GM19043 (cell line): ENCODE measurements around the gene FAM149A.

ENCODE experiments used
- ATAC-seq: cut with Tn5 transposase; IDR thresholded peaks from one replicate; pipeline ENCODE4 v1.9.1; 2021; ENCODE audit warnings: low read depth; ENCODE audit not compliant: unreplicated experiment

FAM149A gene

DNA sequence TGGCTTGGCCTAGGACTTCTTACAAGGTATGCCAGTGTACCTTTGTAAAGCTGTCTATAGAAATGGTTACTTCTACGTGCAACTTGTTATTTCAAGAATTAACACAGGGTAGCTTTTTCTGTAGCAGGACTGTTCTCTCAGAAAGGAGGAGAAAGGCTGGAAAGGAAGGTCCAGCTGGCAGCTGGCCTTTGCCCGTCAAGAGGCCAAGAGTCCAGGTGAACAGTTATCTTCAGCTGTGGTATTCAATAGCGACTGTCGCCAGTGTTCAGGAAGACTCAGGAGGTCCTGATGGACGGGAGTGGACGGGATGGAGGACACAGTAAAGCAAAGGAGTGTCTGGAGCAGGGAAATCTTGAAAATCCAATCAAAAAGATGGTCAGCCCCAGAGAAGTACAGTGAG is 91.6 kb downstream of the FAM149A start:
- ATAC-seq, result no peak

DNA sequence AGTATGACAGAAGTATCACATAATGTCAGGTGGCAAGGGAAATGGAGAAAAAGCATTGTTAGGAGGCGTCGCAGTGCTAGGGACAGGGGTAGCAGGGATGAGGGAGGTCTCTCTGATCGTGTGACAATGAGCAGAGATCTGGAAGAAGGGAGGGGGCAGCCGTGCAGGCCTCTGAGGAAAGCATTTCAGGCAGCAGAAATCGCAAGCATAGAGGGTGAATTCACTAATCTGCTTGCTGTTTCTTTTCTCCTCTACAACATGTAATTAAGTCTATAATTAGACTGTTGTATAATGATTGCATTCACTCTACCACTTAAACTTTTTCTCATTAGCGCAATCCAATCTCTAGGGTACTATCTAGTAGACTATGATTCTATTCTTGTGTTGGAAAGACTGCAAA is 96.0 kb downstream of the FAM149A start:
- no peak for ATAC-seq

DNA sequence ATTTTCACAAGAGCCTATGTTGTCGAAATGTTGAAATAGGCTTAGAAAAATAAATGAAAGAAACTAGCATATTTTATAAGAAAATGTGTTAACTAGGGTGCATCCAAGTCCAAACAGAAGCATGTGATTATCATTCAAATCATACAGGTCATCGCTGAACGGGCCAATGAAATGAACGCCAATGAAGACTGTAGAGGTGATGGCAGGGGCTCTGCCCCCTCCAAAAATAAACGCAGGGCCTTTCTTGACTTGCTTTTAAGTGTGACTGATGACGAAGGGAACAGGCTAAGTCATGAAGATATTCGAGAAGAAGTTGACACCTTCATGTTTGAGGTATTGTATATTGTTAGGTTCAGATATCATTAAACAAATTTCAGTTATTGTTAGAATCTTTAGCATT is 96.5 kb downstream of the FAM149A start:
- no peak for ATAC-seq

DNA sequence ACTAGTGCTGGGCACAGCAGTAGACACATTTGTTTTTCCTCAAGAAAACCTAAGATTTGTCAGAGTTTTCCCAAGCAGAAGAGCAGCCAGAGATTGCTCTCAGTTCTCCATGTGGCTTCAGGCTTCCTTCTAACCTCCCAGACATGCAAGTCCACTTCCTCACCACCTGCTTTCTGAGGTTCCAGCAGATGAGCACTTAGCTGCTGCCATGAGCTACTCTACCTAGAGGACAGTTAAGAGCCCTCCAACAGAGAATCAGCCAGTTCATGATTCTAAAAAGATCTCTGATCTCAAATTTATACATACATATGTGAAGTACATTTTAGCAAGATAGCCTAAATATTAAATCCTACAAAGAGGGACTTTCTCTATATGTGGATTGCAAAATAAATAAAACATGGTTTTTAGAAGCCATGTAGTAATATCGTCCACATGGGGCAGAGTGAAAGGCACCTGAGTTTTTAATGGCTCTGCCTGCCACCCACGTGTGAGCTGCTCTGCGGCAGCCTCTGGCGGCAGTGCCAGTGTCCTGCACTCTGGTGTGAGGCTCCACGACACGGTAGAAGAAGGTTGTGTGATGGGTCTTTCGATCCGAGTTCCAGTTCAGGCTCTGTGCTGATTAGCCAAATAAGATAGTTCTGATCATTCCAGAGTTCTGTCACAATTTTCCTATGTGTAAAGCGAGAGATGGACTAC is 97.2 kb downstream of the FAM149A start:
- ATAC-seq, result no peak

DNA sequence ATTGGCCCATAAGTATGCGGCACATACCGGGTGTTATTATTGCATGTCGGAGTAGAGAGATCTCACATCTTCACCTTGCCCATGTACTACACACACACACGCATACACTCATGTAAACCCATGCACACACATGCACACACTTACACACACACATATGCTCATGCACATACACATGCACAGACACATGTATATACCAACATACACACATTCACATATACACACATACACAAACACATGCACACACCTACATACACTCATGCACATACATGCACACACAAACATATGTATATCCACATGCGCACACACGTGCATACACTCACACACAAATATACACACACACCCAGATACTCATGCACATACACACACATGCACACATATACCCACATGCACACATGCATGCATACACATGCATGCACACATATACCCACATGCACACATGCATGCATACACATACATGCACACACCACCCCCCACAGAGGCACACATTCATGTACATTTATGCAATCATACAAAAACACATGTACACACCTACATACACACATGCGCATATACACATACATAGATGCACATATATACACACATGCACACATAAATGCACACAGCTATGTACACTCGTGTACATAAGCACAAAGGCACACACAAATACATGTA is 98.1 kb downstream of the FAM149A start:
- no peak for ATAC-seq

DNA sequence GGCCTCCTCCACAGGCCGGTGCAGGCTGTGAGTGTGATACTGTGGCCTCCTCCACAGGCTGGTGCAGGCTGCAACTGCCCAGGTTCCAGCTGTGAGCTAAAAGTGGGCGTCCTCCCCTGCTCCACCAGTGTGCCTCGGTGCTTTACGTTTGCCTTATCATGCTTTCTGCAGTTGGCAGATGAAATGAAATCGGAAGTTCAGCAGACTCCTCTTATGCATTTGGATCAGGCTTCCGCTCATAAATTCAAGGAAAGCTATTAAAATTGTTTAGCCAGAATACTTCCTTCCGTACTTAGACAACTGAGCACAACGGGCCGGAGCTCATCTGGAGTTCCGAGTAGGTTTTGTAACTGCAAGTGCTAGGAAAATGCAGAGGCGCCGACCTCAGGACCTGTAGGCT is 98.9 kb downstream of the FAM149A start:
- no peak for ATAC-seq

DNA sequence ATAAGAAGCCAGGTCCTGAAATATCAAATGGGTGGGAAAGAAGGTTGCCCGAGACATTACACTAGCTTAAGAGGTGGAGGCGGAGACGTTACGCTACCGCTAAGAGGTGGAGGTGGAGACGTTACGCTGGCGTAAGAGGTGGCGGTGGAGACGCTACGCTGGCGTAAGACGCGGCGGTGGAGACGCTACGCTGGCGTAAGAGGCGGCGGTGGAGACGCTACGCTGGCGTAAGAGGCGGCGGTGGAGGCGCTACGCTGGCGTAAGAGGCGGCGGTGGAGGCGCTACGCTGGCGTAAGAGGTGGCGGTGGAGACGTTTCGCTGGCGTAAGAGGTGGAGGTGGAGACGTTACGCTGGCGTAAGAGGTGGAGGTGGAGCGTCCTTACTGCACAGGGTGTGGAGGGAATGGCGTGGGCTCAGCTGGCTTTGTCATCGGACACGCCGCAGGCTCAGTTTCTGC is 99.6 kb downstream of the FAM149A start:
- ATAC-seq, result no peak

DNA sequence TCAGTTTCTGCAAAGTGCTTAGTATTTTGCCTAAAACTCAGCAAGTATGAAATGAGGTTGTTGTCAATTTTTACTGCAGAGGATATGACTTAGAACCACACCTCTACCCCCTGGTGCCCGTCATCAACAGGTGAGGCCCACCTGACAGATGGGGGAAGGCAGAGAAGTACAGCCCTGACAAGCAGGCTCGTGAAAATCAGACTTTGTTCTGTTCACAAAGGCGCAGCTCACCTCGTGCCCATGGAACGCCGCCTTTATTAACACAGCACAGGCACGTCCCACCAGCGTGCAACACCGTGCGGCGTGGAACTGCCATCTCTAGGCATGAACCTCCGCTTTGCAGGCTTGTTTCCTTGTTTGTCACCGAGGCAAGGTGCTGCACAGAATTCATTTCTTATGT is 100.2 kb downstream of the FAM149A start:
- ATAC-seq, result no peak

DNA sequence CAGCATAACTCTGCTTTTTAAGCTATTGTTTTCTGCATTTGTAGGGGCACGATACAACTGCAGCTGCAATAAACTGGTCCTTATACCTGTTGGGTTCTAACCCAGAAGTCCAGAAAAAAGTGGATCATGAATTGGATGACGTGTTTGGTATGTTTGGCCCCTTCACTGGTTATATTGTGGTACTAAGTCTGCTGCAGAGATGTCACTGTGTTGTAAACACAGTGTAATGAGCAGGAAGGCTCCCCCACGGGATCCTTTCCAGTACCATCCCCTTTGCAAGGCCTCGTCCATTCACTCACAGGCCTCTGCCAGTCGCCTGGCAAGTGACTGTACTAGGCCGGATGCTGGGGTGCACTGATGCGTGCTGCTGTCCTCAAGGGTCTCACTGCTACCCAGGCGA is 100.7 kb downstream of the FAM149A start:
- no peak for ATAC-seq

DNA sequence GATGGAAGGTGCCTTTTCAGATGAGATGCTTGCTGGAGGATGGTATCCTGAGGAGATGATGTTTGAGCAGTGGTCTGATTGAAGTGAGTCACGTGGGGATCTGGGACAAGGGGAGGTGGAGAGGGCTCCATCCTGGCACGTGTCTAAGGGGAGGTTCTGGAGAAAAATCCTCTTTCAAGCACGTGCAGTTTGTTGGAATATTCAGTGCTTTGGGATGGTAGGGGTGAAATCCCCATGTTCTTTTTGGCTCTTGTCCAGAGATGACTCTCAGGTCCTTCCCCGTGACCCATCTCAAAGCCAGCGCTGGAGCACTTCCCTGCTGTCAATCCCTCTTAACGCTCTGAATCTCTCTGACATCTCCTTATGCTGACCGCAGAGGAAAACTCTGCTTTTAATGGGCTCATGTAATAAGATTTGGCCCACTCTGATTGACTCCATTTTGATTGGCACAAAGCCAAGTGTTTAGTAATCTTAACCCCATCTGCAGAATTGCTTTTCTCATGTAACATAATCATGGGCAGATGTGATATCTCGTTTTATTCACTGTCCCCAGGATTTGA is 112.0 kb downstream of the FAM149A start:
- ATAC-seq, result no peak

DNA sequence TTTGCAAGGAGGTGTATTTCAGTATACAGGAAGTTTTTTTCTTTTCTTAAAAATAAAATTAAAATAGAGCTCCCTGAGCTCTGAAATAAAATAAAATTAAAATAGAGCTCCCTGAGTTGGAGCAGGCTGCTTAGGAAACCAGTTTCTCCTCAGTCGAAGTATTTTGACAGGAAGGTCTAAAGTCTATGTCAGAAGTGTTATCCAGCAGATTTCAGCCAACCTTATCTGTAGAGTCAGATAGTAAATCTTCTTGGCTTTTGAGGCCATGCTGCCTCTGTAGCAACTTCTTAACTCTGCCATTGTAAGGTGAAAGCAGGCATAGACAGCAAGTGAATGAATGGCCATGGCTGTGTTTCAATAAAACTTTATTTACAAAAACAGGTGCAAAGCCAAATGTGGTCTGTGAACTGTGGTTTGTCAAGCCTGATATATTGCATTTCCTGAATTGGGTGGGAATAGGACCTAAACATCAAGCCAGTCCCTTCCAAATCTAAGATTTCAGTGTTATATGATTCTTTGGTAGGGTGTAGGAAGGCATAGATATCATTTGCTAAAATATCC is 113.3 kb downstream of the FAM149A start:
- no peak for ATAC-seq

DNA sequence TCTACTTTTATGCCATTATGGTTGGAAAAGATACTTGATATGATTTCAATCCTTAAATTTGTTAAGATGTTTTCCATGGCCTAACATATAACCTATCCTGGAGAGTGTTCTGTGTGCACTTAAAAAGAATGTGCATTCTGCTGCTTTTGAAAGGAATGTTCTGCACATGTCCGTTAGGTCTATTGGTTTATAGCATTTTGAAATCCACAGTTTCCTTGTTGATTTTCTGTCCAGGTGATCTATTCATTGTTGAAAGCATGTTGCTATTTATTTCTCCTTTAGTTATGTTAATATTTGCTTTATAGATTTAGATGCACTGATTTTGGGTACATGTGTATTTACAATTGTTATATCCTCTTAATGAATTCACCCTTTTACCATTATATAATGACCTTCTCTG is 117.1 kb downstream of the FAM149A start:
- no peak for ATAC-seq
